ENCODE data around the gene NTSR2. TPM values are rescaled to one million over a fixed set of nuclear protein-coding genes. Genes with fewer than 3 reads are reported as not detected.

NTSR2 gene
- total and polyA plus RNA-seq, 8 donors, result not detected

- DNase-seq, result no peak
- no peaks in the 10 kb centered on the region for H3K27me3 ChIP-seq
- no peak for ATAC-seq
- TF ChIP-seq CTCF (IDR thresholded peaks at IDR 0.05), result no peak
- H3K4me1 ChIP-seq, result peaks cover 5 to 15% (median 9%) of the 10 kb centered on the region in 3 donors
- H3K4me3 ChIP-seq, result no peak overlapping the region
- no peaks in the 10 kb centered on the region for H3K9me3 ChIP-seq
- 88 to 95% methylated on average over 15 of the region's 15 CpGs for WGBS, 2 donors
- intact Hi-C loops (cut with DNase I), result no loop called here
- peak overlapping the region in 2 of 4 donors; percentile 39 to 51 for H3K27ac ChIP-seq
- no peaks in the 10 kb centered on the region for H3K36me3 ChIP-seq
- no peak for FAIRE-seq
Measured at GRCh38 chr2:11680901-11681721, 11.1 kb upstream of the NTSR2 start.

- H3K27ac ChIP-seq, result peak overlapping the region in 3 of 4 donors; percentile 30 to 51 (median 39)
- ATAC-seq (peak; percentile 76 to 88 (median 82)), FAIRE-seq (no peak), DNase-seq (peak in 5 of 6 donors; percentile 50 to 66 (median 63))
- TF ChIP-seq CTCF (IDR thresholded peaks at IDR 0.05), result no peak
- no peaks in the 10 kb centered on the region for H3K27me3 ChIP-seq
- 47 to 49% methylated on average over 16 of the region's 16 CpGs for WGBS, 2 donors
- no peaks in the 10 kb centered on the region for H3K36me3 ChIP-seq
- H3K4me3 ChIP-seq, result no peak overlapping the region
- intact Hi-C loops (cut with DNase I), result no loop called here
- peaks cover 5 to 15% (median 9%) of the 10 kb centered on the region in 3 donors for H3K4me1 ChIP-seq
- no peaks in the 10 kb centered on the region for H3K9me3 ChIP-seq
Measured at GRCh38 chr2:11680182-11680900, 10.3 kb upstream of the NTSR2 start.

- Histone ChIP-seq H3K4me3 (no peak overlapping the region), H3K4me1 (peaks cover 5 to 15% (median 9%) of the 10 kb centered on the region in 3 donors), H3K36me3 (no peaks in the 10 kb centered on the region), H3K27ac (peak overlapping the region in 3 of 4 donors; percentile 30 to 51 (median 39)), H3K27me3 (no peaks in the 10 kb centered on the region), H3K9me3 (no peaks in the 10 kb centered on the region)
- FAIRE-seq, result no peak
- no peak for TF ChIP-seq CTCF (IDR thresholded peaks at IDR 0.05)
- intact Hi-C loops (cut with DNase I), result no loop called here
- WGBS, 2 donors, result 77 to 85% methylated on average over 13 of the region's 13 CpGs
- DNase-seq, result peak in 1 of 6 donors; percentile 74
- ATAC-seq, result peak in 3 of 4 donors; percentile 22 to 46 (median 32)
Measured at GRCh38 chr2:11679486-11680181, 9.6 kb upstream of the NTSR2 start.

- WGBS, 2 donors, result 74 to 78% methylated on average over 7 of the region's 7 CpGs
- Histone ChIP-seq H3K9me3 (no peaks in the 10 kb centered on the region), H3K36me3 (no peaks in the 10 kb centered on the region), H3K4me1 (peaks cover 5 to 15% (median 9%) of the 10 kb centered on the region in 3 donors), H3K4me3 (no peak overlapping the region), H3K27me3 (no peaks in the 10 kb centered on the region), H3K27ac (no peak overlapping the region)
- TF ChIP-seq CTCF (IDR thresholded peaks at IDR 0.05), result no peak
- DNase-seq, result peak in 1 of 6 donors; percentile 24
- ATAC-seq, result no peak
- FAIRE-seq, result no peak
- intact Hi-C loops (cut with DNase I), result no loop called here
Measured at GRCh38 chr2:11679016-11679415, 9.0 kb upstream of the NTSR2 start.
